Naive B cell (primary cell): Measurements from ENCODE around the gene CDYL. TPM values are rescaled to one million over a fixed set of nuclear protein-coding genes. Genes with fewer than 3 reads are reported as not detected.

Experiments used
- ATAC-seq, 2 donors: fragments of 150-1000 bp; cut with Tn5 transposase; 2 replicates each; pipeline ENCODE4 v1.10.0; 2021; ENCODE audit warnings: low read depth in 2 of 2, mild to moderate bottlenecking in 2 of 2, moderate library complexity in 2 of 2
- DNase-seq: peaks from one replicate; pipeline ENCODE4 v3.0.0; 2022
- H3K27ac Mint-ChIP-seq, 6 donors: one replicate each; pipeline ENCODE4 v1.8.0; 2020 to 2022; ENCODE audit warnings: mild to moderate bottlenecking in 6 of 6, mixed read lengths in 6 of 6, moderate library complexity in 5 of 6, inconsistent platforms in 2 of 6
- H3K27me3 Mint-ChIP-seq, 3 donors: one replicate each; pipeline ENCODE4 v1.8.0; 2021 to 2022; ENCODE audit warnings: mixed read lengths in 3 of 3, mild to moderate bottlenecking in 1 of 3
- H3K36me3 Mint-ChIP-seq, 2 donors: one replicate each; pipeline ENCODE4 v1.8.0; 2020 to 2022; ENCODE audit warnings: mixed read lengths in 2 of 2, inconsistent platforms in 1 of 2, mild to moderate bottlenecking in 1 of 2
- H3K4me1 Mint-ChIP-seq, 3 donors: one replicate each; pipeline ENCODE4 v1.8.0; 2020 to 2022; ENCODE audit warnings: mixed read lengths in 3 of 3, inconsistent platforms in 1 of 3, mild to moderate bottlenecking in 1 of 3, moderate library complexity in 1 of 3
- H3K4me3 Mint-ChIP-seq, 8 donors: one replicate each; pipeline ENCODE4 v1.8.0; 2020 to 2022; ENCODE audit warnings: mild to moderate bottlenecking in 8 of 8, mixed read lengths in 8 of 8, moderate library complexity in 8 of 8, inconsistent platforms in 2 of 8
- H3K9me3 Mint-ChIP-seq, 7 donors: one replicate each; pipeline ENCODE4 v1.8.0; 2020 to 2022; ENCODE audit warnings: mixed read lengths in 7 of 7, mild to moderate bottlenecking in 5 of 7, inconsistent platforms in 2 of 7, moderate library complexity in 1 of 7
- polyA plus RNA-seq, 6 donors: library from polyadenylated mRNA; unstranded; fragments of 300-500 nt; fragmentation: Illumina TruSeq; gene quantifications; one replicate each; pipeline ENCODE4 v1.2.3, GENCODE V29; 2021; ENCODE audit warnings: low read depth in 6 of 6

Gene CDYL
- polyA plus RNA-seq, 6 donors from 2014 or later: 5.5 to 9.8 (median 7.8) TPM

DNA sequence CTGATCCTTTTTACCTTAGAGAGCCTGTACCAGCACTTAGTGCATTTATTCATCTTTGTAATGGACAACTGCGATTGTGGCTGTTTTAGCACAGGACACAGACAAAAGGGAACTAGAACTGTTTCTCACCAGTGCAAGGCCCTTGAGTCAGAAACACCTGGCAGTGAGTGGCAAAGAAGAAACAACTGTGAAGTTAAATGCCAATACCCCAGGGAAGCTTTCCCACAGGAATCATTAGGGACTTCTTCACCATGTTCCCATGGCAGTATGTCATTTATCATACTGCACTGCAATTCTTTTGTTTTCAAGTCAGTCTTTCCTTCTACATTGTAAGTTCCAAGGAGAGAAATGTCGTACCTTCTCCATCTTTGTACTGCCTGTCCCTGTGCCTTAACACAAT lies 28.6 kb upstream of the CDYL start:
- ATAC-seq (no peak), DNase-seq (no peak)
- H3K27ac Mint-ChIP-seq: no peak overlapping the region
- peaks cover 4 to 12% (median 11%) of the 10 kb centered on the region in 3 donors for H3K27me3 Mint-ChIP-seq
- H3K4me1 Mint-ChIP-seq: peaks cover 0 to 2% (median 0%) of the 10 kb centered on the region in 3 donors
- no peak overlapping the region for H3K4me3 Mint-ChIP-seq
- no peaks in the 10 kb centered on the region for H3K36me3 Mint-ChIP-seq
- H3K9me3 Mint-ChIP-seq: peaks cover 0 to 4% (median 0%) of the 10 kb centered on the region in 7 donors

- DNase-seq (no peak), ATAC-seq (no peak)
- Mint-ChIP-seq H3K27me3 (peaks cover 7 to 24% (median 18%) of the 10 kb centered on the region in 3 donors), H3K36me3 (peaks cover 0 to 4% of the 10 kb centered on the region in 2 donors), H3K4me3 (no peak overlapping the region), H3K4me1 (no peaks in the 10 kb centered on the region), H3K27ac (no peak overlapping the region), H3K9me3 (peaks cover 0 to 2% (median 0%) of the 10 kb centered on the region in 7 donors)
Measured at GRCh38 chr6:4751823-4752464, 24.3 kb upstream of the CDYL start.

- Mint-ChIP-seq H3K27me3 (peaks cover 19 to 36% (median 22%) of the 10 kb centered on the region in 3 donors), H3K9me3 (peaks cover 0 to 9% (median 0%) of the 10 kb centered on the region in 7 donors), H3K4me1 (no peaks in the 10 kb centered on the region), H3K27ac (no peak overlapping the region), H3K4me3 (no peak overlapping the region), H3K36me3 (peaks cover 7 to 8% of the 10 kb centered on the region in 2 donors)
- DNase-seq (no peak), ATAC-seq (no peak)
Measured at GRCh38 chr6:4756247-4756646, 20.0 kb upstream of the CDYL start.

- DNase-seq: no peak
- Mint-ChIP-seq H3K9me3 (peaks cover 9 to 39% (median 26%) of the 10 kb centered on the region in 7 donors), H3K27me3 (peaks cover 21 to 39% (median 32%) of the 10 kb centered on the region in 3 donors), H3K4me3 (no peak overlapping the region), H3K27ac (no peak overlapping the region), H3K36me3 (peaks cover 22 to 23% of the 10 kb centered on the region in 2 donors), H3K4me1 (no peaks in the 10 kb centered on the region)
- no peak for ATAC-seq
Measured at GRCh38 chr6:4759997-4760396, 16.2 kb upstream of the CDYL start.

GRCh38 chr6:4760773-4761172 lies 15.4 kb upstream of the CDYL start:
- Mint-ChIP-seq H3K9me3 (peaks cover 9 to 39% (median 26%) of the 10 kb centered on the region in 7 donors), H3K27me3 (peaks cover 17 to 32% (median 25%) of the 10 kb centered on the region in 3 donors), H3K36me3 (peaks cover 18 to 23% of the 10 kb centered on the region in 2 donors), H3K27ac (no peak overlapping the region), H3K4me1 (no peaks in the 10 kb centered on the region), H3K4me3 (no peak overlapping the region)
- no peak for ATAC-seq
- DNase-seq: no peak

- Mint-ChIP-seq H3K4me3 (no peak overlapping the region), H3K27me3 (peaks cover 15 to 24% (median 20%) of the 10 kb centered on the region in 3 donors), H3K36me3 (peaks cover 18 to 23% of the 10 kb centered on the region in 2 donors), H3K4me1 (no peaks in the 10 kb centered on the region), H3K9me3 (peaks cover 9 to 39% (median 26%) of the 10 kb centered on the region in 7 donors), H3K27ac (peak overlapping the region in 1 of 6 donors; percentile 28)
- DNase-seq: no peak
- ATAC-seq: no peak
Measured at GRCh38 chr6:4762294-4762693, 13.9 kb upstream of the CDYL start.

GRCh38 chr6:4763921-4764320 lies 12.3 kb upstream of the CDYL start:
- Mint-ChIP-seq H3K4me3 (peak overlapping the region in 1 of 8 donors; percentile 6), H3K36me3 (peaks cover 18 to 23% of the 10 kb centered on the region in 2 donors), H3K9me3 (peaks cover 9 to 39% (median 26%) of the 10 kb centered on the region in 7 donors), H3K27ac (no peak overlapping the region), H3K27me3 (peaks cover 14 to 24% (median 20%) of the 10 kb centered on the region in 3 donors), H3K4me1 (no peaks in the 10 kb centered on the region)
- ATAC-seq: no peak
- DNase-seq: no peak

DNA sequence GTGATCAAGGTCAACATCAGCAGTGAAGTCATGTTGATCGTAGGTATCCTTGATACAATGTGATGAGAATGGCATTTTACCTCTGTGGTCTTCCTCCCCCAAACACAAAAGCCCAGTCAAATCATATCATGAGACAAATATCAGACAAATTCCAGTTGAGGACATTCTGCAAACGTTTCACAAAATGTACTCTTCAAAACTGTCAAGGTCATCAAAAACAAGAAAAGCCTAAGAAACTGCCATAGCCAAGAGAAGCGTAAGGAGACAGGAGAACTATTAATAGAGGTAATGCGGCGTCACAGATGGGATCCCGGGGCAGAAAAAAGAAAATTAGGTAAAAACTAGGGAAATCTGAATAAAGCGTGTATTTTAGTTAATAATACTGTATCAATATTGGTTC lies 7.4 kb upstream of the CDYL start:
- Mint-ChIP-seq H3K4me1 (no peaks in the 10 kb centered on the region), H3K36me3 (no peaks in the 10 kb centered on the region), H3K9me3 (peaks cover 0 to 16% (median 7%) of the 10 kb centered on the region in 7 donors), H3K4me3 (no peak overlapping the region), H3K27ac (no peak overlapping the region), H3K27me3 (no peaks in the 10 kb centered on the region)
- ATAC-seq: no peak
- no peak for DNase-seq

DNA sequence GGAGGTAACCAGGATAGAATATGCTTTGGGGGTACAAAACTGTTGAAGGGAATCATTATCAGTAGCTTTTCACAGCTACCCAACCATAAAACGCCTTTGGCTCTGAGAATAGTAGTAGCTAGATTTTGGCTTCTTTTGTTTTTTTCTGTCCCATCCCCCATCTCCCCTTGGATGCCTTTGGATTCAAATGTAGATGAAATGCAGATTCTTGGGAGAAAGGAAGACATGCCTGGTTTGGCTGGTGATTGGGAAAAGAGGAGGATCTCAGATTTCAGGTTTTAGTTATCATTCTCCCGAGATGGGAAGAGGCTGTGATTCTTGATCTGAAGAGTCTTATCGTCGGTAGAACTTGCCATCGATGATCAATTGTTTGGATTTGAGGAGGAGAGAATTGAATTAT lies 3.5 kb upstream of the CDYL start:
- Mint-ChIP-seq H3K27ac (no peak overlapping the region), H3K4me1 (peaks cover 15 to 17% (median 16%) of the 10 kb centered on the region in 3 donors), H3K36me3 (no peaks in the 10 kb centered on the region), H3K9me3 (no peaks in the 10 kb centered on the region), H3K27me3 (no peaks in the 10 kb centered on the region), H3K4me3 (peak overlapping the region in 2 of 8 donors; percentile 17 to 94)
- ATAC-seq: no peak
- DNase-seq: no peak

- Mint-ChIP-seq H3K27ac (peak overlapping the region in 1 of 6 donors; percentile 62), H3K4me1 (peaks cover 20 to 21% (median 20%) of the 10 kb centered on the region in 3 donors), H3K4me3 (peak overlapping the region in 1 of 8 donors; percentile 94), H3K36me3 (no peaks in the 10 kb centered on the region), H3K9me3 (peaks cover 0 to 2% (median 0%) of the 10 kb centered on the region in 7 donors), H3K27me3 (no peaks in the 10 kb centered on the region)
- ATAC-seq: no peak
- no peak for DNase-seq
Measured at GRCh38 chr6:4773181-4773580, 3.0 kb upstream of the CDYL start.

DNA sequence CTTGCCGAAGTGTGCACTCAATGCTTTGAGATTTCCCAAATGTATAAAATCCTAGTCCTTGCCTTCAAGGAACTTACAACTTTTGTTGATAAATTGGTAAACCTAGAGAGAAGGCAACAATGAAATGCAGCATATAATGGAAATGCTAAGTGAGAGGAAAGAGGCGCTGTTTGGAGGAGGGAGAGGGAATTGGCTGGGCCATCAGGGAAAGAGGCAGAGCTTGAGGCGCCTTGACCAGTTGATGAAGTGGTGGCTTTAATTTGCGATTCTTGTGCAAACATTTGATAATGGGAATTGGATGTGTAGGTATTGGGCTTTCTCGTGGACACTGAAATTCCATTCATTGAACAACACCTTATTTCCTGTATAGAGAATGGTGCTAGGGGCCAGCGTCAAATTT lies 1.9 kb upstream of the CDYL start:
- peak overlapping the region; percentile 0 to 91 (median 75) for H3K27ac Mint-ChIP-seq
- H3K36me3 Mint-ChIP-seq: no peaks in the 10 kb centered on the region
- DNase-seq (no peak), ATAC-seq (no peak)
- H3K4me1 Mint-ChIP-seq: peaks cover 28 to 32% (median 30%) of the 10 kb centered on the region in 3 donors
- H3K9me3 Mint-ChIP-seq: peaks cover 0 to 5% (median 0%) of the 10 kb centered on the region in 7 donors
- H3K4me3 Mint-ChIP-seq: peak overlapping the region; percentile 86 to 95 (median 94)
- no peaks in the 10 kb centered on the region for H3K27me3 Mint-ChIP-seq

- peak overlapping the region; percentile 86 to 95 (median 94) for H3K4me3 Mint-ChIP-seq
- ATAC-seq (peak; percentile 2 to 4), DNase-seq (no peak)
- H3K27ac Mint-ChIP-seq: peak overlapping the region; percentile 54 to 94 (median 84)
- peaks cover 0 to 5% (median 0%) of the 10 kb centered on the region in 7 donors for H3K9me3 Mint-ChIP-seq
- peaks cover 30 to 35% (median 32%) of the 10 kb centered on the region in 3 donors for H3K4me1 Mint-ChIP-seq
- no peaks in the 10 kb centered on the region for H3K36me3 Mint-ChIP-seq
- H3K27me3 Mint-ChIP-seq: no peaks in the 10 kb centered on the region
Measured at GRCh38 chr6:4774715-4775493, 1.3 kb upstream of the CDYL start.

DNA sequence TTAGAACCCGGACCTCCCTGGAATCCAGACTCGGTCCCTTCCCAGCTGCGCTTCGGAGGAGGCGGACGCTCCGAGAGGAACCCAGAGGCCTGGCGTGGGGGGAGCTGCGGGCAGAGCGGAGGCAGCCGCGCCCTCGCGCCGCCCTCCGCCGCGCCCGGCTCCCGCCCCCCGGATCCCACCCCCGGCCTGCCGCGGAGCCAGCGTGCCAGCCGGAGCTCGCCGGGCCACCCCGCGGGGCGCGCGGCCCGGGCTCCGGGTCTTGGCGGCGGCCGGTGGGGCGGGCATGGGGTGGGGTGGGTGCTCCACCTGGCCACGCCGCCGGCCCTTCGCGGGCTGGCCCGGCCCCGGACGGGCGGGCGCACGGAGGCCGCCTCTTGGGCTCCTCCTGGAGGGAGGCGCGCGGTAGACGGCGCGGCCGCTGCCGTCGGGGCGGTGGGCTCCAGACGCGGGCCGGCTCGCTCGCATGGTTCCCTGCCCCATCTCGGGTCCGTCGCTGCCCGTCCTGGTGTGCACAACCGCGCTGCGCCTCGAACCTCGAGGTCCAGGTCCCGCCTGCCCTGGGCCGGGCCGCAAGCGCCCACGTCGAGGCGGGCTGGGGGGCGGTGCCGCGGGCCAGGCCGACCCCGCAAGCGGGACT lies 592 bp upstream of the CDYL start:
- Mint-ChIP-seq H3K4me1 (peaks cover 32 to 38% (median 35%) of the 10 kb centered on the region in 3 donors), H3K36me3 (no peaks in the 10 kb centered on the region), H3K4me3 (peak overlapping the region; percentile 86 to 95 (median 94)), H3K9me3 (peaks cover 0 to 5% (median 0%) of the 10 kb centered on the region in 7 donors), H3K27me3 (no peaks in the 10 kb centered on the region), H3K27ac (peak overlapping the region in 4 of 6 donors; percentile 31 to 92 (median 82))
- DNase-seq: peak; percentile 73
- peak; percentile 57 to 58 for ATAC-seq
